Cardiac fibroblast (primary cell): Measurements from ENCODE around the gene UBE2I.

Experiments used
- DNase-seq, 2 donors: peaks; one replicate each; pipeline versions ENCODE4 v3.0.0 to v3.0.0-alpha.2; 2010; ENCODE audit warnings: low read depth in 2 of 2
- H3K4me3 ChIP-seq, 2 donors: replicated peaks in 1 of 2; 1 replicate in 1 of 2; 2 replicates in 1 of 2; pipeline ENCODE4 v1.5.1; 2011; ENCODE audit warnings: low read depth in 2 of 2, low read length in 2 of 2, mild to moderate bottlenecking in 2 of 2, moderate library complexity in 1 of 2
- CTCF ChIP-seq: IDR thresholded peaks from one replicate; pipeline ENCODE4 v1.5.1; 2011; ENCODE audit warnings: low read depth, mild to moderate bottlenecking, low read length, inconsistent platforms

The UBE2I gene

GRCh38 chr16:1338855-1339675 is 29.6 kb downstream of the UBE2I start:
- TF ChIP-seq CTCF: no peak
- no peak for DNase-seq
- no peak overlapping the region for H3K4me3 ChIP-seq

GRCh38 chr16:1340730-1341494 is 31.5 kb downstream of the UBE2I start:
- H3K4me3 ChIP-seq: no peak overlapping the region
- no peak for TF ChIP-seq CTCF
- DNase-seq: no peak

GRCh38 chr16:1341495-1342420 is 32.3 kb downstream of the UBE2I start:
- no peak overlapping the region for H3K4me3 ChIP-seq
- DNase-seq: no peak
- no peak for TF ChIP-seq CTCF

GRCh38 chr16:1342526-1343427 is 33.3 kb downstream of the UBE2I start:
- DNase-seq: peak; percentile 88 to 89
- H3K4me3 ChIP-seq: no peak overlapping the region

GRCh38 chr16:1343428-1344242 is 34.2 kb downstream of the UBE2I start:
- H3K4me3 ChIP-seq: no peak overlapping the region
- TF ChIP-seq CTCF: no peak
- no peak for DNase-seq

More at GRCh38 chr16:1342526-1343427, 33.3 kb downstream of the UBE2I start:
- TF ChIP-seq CTCF: no peak
